Gastrocnemius medialis (tissue), 4 donors: ENCODE data around the gene TCF7L2. TPM values are rescaled to one million over a fixed set of nuclear protein-coding genes. Genes with fewer than 3 reads are reported as not detected.

ENCODE experiments used
- ATAC-seq, 2 donors: fragments of 150-250 bp; one replicate each; pipeline ENCODE4 v1.9.1; 2016
- DNase-seq, 2 donors: peaks; one replicate each; pipeline ENCODE4 v3.0.0-alpha.2; 2019
- H3K27ac ChIP-seq, 4 donors: fragments of 200-600 bp; sonication (generic); 1 replicate in 1 of 4; 2 replicates in 3 of 4; pipeline ENCODE4 v1.5.1; 2016 to 2018; ENCODE audit warnings: mild to moderate bottlenecking in 2 of 4, moderate library complexity in 1 of 4
- H3K27me3 ChIP-seq, 3 donors: fragments of 200-600 bp; sonication (generic) in 2 of 3; 1 replicate in 1 of 3; 2 replicates in 2 of 3; pipeline versions ENCODE4 v1.5.1 to v1.6.0; 2016 to 2019; ENCODE audit warnings: mild to moderate bottlenecking in 1 of 3, moderate library complexity in 1 of 3
- H3K36me3 ChIP-seq, 2 donors: fragments of 200-600 bp; sonication (generic) in 1 of 2; one replicate each; pipeline ENCODE4 v1.5.1; 2017 to 2018
- H3K4me1 ChIP-seq, 2 donors: fragments of 200-600 bp; sonication (generic) in 1 of 2; one replicate each; pipeline ENCODE4 v1.5.1; 2016 to 2017; ENCODE audit warnings: mild to moderate bottlenecking in 2 of 2
- H3K4me3 ChIP-seq, 4 donors: fragments of 200-600 bp; sonication (generic) in 3 of 4; 1 replicate in 1 of 4; 2 replicates in 3 of 4; pipeline ENCODE4 v1.5.1; 2016 to 2019; ENCODE audit warnings: mild to moderate bottlenecking in 2 of 4
- H3K9me3 ChIP-seq, 3 donors: fragments of 200-600 bp; sonication (generic) in 2 of 3; 1 replicate in 1 of 3; 2 replicates in 2 of 3; pipeline ENCODE4 v1.5.1; 2016 to 2019
- POLR2A ChIP-seq, 2 donors: fragments of 450-650 bp; IDR thresholded peaks; one replicate each; pipeline ENCODE4 v1.6.1; 2017; ENCODE audit warnings: antibody characterized with exemption in 2 of 2, mild to moderate bottlenecking in 2 of 2, moderate library complexity in 2 of 2
- in situ Hi-C, 4 donors: fragments of 200-750 bp; cut with MboI; loops; one replicate each; pipeline versions ENCODE4 v1.15.0 to v1.8.0; 2017; ENCODE audit warnings: low sequenced_read_pairs in 4 of 4
- intact Hi-C: fragments of 100-400 bp; cut with DNase I; formaldehyde crosslinking; loops from one replicate; pipeline ENCODE4 v1.15.1; 2023; ENCODE audit warnings: low total_unique reads
- total RNA-seq, 4 donors: library from RNA; depleted of rRNA; stranded (reverse); fragments of >200 nt; gene quantifications; one replicate each; pipeline versions ENCODE4 v1.1.0 to v1.2.3, GENCODE V29; 2016
- TF ChIP-seq, protein P1 (sequence below), 5 experiments: fragments of 450-650 bp in 3 of 5; fragments of 200-600 bp in 2 of 5; sonication (generic) in 2 of 5; IDR thresholded peaks in 4 of 5; conservative IDR thresholded peaks in 1 of 5; 1 replicate in 4 of 5; 2 replicates in 1 of 5; pipeline ENCODE4 v1.5.1; 2016 to 2019; ENCODE audit warnings: antibody characterized with exemption in 5 of 5, mild to moderate bottlenecking in 3 of 5, moderate library complexity in 3 of 5

TCF7L2 gene
- total RNA-seq, 4 donors from 2014 or later: 4.6 to 5.1 (median 5.0) TPM

DNA sequence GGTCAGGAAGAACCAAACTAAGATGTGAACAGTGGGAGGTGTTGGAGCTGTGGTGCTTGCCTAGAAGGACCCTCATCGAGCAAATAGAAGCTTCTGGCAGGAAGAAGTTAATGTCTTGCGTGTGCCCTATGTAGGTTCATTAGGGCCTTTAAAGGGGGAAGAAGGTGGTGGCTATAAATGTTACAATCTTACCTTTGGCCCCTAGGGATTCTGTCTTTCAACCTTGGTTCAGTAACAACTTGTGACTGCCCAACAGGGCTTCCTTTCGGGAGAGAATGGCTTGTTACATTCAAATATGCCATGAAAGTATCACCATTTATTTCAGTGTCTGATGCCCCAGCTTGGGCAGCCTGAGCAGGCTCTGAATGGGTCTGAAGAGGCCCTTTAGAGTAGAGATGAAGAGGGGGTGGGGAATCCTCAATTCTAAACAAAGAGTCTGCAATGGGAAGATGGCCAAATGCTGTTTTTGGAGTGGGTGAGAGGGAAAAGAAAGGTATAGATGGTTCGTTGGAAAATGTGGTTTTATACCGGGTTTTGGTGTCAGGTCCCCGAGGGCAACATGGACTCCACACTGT, 108.0 kb downstream of the TCF7L2 start:
- peak overlapping the region; percentile 6 to 30 (median 14) for H3K27ac ChIP-seq
- H3K36me3 ChIP-seq: no peaks in the 10 kb centered on the region

DNA sequence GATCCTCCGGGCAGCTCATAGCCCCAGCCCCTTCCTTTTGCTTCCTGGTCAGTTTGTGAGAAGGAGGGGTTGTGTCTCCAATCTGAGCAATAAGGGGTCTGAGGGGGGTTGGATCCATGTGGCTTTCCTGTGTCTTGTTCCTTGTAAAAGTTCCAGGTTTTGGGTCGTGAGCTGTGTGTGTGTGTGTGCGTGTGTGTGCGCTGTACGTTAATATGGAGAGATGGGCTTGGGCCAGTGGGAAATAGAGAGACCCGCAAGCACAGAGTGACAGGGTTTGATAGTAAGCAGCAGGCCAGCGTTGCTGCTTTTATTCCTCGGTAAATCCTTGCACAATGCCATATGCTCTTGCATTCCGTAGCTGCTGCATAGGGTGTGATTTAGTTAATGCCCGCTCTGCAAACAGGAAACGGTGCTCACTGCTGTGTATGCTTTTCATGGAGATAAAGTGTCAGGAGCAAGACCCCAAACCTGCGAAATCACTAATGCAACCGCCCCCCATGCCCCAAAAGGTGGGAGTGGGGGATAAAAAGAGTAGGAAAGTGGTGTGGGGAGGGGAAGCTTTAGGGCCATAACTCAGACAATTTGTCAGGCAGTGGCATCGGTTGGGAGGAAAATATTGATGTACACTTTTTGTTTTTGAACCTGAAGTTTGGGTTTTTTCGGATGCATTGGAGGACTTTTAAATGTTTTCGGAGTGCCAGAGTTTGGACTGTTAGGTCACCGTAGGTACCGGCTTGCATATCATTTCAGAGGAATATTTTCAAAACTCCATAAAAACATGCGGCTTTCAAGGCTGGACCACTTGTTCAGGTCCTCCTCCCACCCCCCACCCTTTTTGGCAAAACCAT, 108.7 kb downstream of the TCF7L2 start:
- TF ChIP-seq, protein P1, sequence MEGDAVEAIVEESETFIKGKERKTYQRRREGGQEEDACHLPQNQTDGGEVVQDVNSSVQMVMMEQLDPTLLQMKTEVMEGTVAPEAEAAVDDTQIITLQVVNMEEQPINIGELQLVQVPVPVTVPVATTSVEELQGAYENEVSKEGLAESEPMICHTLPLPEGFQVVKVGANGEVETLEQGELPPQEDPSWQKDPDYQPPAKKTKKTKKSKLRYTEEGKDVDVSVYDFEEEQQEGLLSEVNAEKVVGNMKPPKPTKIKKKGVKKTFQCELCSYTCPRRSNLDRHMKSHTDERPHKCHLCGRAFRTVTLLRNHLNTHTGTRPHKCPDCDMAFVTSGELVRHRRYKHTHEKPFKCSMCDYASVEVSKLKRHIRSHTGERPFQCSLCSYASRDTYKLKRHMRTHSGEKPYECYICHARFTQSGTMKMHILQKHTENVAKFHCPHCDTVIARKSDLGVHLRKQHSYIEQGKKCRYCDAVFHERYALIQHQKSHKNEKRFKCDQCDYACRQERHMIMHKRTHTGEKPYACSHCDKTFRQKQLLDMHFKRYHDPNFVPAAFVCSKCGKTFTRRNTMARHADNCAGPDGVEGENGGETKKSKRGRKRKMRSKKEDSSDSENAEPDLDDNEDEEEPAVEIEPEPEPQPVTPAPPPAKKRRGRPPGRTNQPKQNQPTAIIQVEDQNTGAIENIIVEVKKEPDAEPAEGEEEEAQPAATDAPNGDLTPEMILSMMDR (IDR thresholded peaks at IDR 0.05 in 4 of 5, conservative IDR thresholded peaks at IDR 0.05 in 1 of 5): no peak
- no peak for TF ChIP-seq POLR2A (IDR thresholded peaks at IDR 0.05)
- DNase-seq (no peak), ATAC-seq (no peak)
- H3K4me1 ChIP-seq: peaks cover 30 to 39% of the 10 kb centered on the region in 2 donors
- in situ Hi-C loops: no loop called here
- no peaks in the 10 kb centered on the region for H3K36me3 ChIP-seq
- intact Hi-C loops: no loop called here
- H3K9me3 ChIP-seq: no peaks in the 10 kb centered on the region
- no peaks in the 10 kb centered on the region for H3K27me3 ChIP-seq
- H3K27ac ChIP-seq: peak overlapping the region; percentile 58 to 69 (median 63)
- peak overlapping the region in 1 of 4 donors; percentile 26 for H3K4me3 ChIP-seq

More for the DNA sequence above, 108.0 kb downstream of the TCF7L2 start:
- Histone ChIP-seq H3K4me1 (peaks cover 35 to 44% of the 10 kb centered on the region in 2 donors), H3K9me3 (no peaks in the 10 kb centered on the region), H3K27me3 (no peaks in the 10 kb centered on the region), H3K4me3 (no peak overlapping the region)
- in situ Hi-C loops: no loop called here
- intact Hi-C loops: no loop called here
- DNase-seq: no peak
- TF ChIP-seq, protein P1 (IDR thresholded peaks at IDR 0.05 in 4 of 5, conservative IDR thresholded peaks at IDR 0.05 in 1 of 5): no peak
- no peak for TF ChIP-seq POLR2A (IDR thresholded peaks at IDR 0.05)
- ATAC-seq: no peak

DNA sequence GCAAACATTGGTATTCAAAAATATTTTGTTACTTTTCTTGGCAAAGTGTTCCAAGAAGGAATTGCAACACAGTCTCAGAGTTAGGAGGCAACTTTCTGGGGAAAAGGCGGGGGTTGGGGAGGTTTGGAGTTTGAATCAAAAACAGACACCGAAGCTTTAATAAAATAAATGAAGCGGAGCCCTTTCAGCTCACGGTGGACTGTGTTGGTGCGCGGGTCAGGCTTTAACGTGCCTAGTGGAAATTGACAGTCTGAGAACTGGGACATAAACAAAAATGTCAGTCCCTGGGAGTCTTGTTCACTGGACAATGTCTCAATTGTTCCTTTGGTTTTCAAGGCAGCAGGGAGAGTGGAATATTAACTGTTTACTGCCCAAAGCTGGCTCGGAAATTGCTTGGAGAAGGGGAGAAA, 109.3 kb downstream of the TCF7L2 start:
- in situ Hi-C loops: no loop called here

DNA sequence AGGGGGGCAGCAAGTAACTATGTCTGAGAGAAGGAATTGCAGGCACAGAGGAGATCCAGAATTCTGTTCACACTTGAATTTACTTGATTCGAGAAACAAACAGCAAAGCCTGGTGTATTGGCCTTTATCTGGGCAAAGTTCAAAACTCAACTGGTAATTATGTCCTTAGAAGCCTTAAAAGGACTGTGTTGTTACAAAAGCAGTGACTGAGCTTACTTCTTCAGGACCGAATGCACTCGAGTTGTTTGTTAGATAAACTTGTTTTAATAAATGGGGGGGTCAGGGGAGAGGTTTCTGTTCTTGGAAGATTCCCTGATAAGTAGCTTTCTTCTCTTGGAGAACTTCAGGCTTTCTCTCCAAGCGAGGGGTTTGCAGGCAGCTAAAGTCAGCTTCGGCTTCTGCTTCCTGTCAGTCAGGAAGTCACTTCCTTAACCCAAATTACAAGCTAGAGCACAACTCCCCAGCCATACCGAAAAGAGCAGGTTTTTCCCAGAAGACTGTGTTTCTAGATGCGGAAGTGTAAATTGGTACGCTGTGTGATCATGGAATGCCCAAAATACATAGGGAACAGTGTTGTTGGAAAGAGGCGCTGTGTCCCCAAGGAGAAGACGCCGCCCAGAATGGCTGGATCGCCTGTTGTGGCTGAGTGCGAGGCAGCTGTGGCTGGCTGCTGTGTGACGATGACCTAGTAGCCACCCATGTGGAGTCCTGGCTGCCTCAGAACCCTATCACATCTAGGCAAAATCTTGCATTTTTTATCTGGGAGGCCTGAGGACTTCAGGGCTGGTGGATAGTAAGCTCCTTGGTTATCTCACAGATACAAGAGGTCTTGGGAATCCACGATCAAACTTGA, 110.4 kb downstream of the TCF7L2 start:
- Histone ChIP-seq H3K9me3 (no peaks in the 10 kb centered on the region), H3K27me3 (no peaks in the 10 kb centered on the region), H3K27ac (peak overlapping the region; percentile 58 to 69 (median 63)), H3K4me1 (peaks cover 30 to 41% of the 10 kb centered on the region in 2 donors), H3K4me3 (peak overlapping the region; percentile 16 to 33 (median 23)), H3K36me3 (no peaks in the 10 kb centered on the region)
- in situ Hi-C loops (no loop called here), intact Hi-C loops (no loop called here)
- DNase-seq: peak; percentile 22 to 50
- ATAC-seq: peak; percentile 47 to 56
- no peak for TF ChIP-seq POLR2A (IDR thresholded peaks at IDR 0.05)
- TF ChIP-seq, protein P1 (IDR thresholded peaks at IDR 0.05 in 4 of 5, conservative IDR thresholded peaks at IDR 0.05 in 1 of 5): no peak

More for the DNA sequence above, 109.3 kb downstream of the TCF7L2 start:
- no peaks in the 10 kb centered on the region for H3K27me3 ChIP-seq
- DNase-seq: no peak
- TF ChIP-seq POLR2A (IDR thresholded peaks at IDR 0.05): peak in 1 of 2 donors; percentile 11
- TF ChIP-seq, protein P1 (IDR thresholded peaks at IDR 0.05 in 4 of 5, conservative IDR thresholded peaks at IDR 0.05 in 1 of 5): no peak
- H3K9me3 ChIP-seq: no peaks in the 10 kb centered on the region
- H3K4me1 ChIP-seq: peaks cover 30 to 41% of the 10 kb centered on the region in 2 donors
- H3K4me3 ChIP-seq: peak overlapping the region in 2 of 4 donors; percentile 11 to 26
- ATAC-seq: peak in 1 of 2 donors; percentile 30
- intact Hi-C loops: no loop called here
- no peaks in the 10 kb centered on the region for H3K36me3 ChIP-seq
- peak overlapping the region; percentile 58 to 69 (median 63) for H3K27ac ChIP-seq
